ENCODE results near the gene ATXN7L1.

- TF ChIP-seq BHLHE40 (IDR thresholded peaks at IDR 0.05; ENCODE audit: borderline replicate concordance) = no peak
- no peak for TF ChIP-seq FOXM1 (IDR thresholded peaks at IDR 0.05; ENCODE audit: borderline replicate concordance)
- no peak for TF ChIP-seq FOXA1 (IDR thresholded peaks at IDR 0.05)
- no peak for TF ChIP-seq ELF4 (IDR thresholded peaks at IDR 0.05)
- TF ChIP-seq TARDBP (IDR thresholded peaks at IDR 0.05) = no peak
- no peak for TF ChIP-seq NFRKB (IDR thresholded peaks at IDR 0.05)
- TF ChIP-seq PKNOX1 (IDR thresholded peaks at IDR 0.05) = no peak
- no peak for TF ChIP-seq FOXK2 (IDR thresholded peaks at IDR 0.05)
- no peak for TF ChIP-seq SP1 (IDR thresholded peaks at IDR 0.05)
- TF ChIP-seq CTBP1 (IDR thresholded peaks at IDR 0.05; ENCODE audit: borderline replicate concordance) = no peak
- no peak for TF ChIP-seq ZNF384 (IDR thresholded peaks at IDR 0.05)
Observed at GRCh38 chr7:105673367-105674084, 202.9 kb downstream of the ATXN7L1 start.

Data from HEK293T (cell line).